Sigmoid colon (tissue), 4 donors: Measurements from ENCODE around the gene G3BP1.

ENCODE experiments used
- CTCF ChIP-seq, 4 experiments: fragments of 450-650 bp in 3 of 4; fragments of 200-600 bp in 1 of 4; IDR thresholded peaks; one replicate each; pipeline ENCODE4 v1.5.1; 2016 to 2019; ENCODE audit warnings: antibody characterized with exemption in 4 of 4, mild to moderate bottlenecking in 3 of 4, moderate library complexity in 2 of 4
- POLR2A ChIP-seq, 2 donors: fragments of 450-650 bp; IDR thresholded peaks; one replicate each; pipeline ENCODE4 v1.6.1; 2016; ENCODE audit warnings: antibody characterized with exemption in 2 of 2, mild to moderate bottlenecking in 2 of 2, moderate library complexity in 2 of 2
- POLR2AphosphoS5 ChIP-seq, 4 donors: sonication (generic); formaldehyde crosslinking; IDR thresholded peaks; one replicate each; pipeline ENCODE4 v1.6.1; 2017; ENCODE audit warnings: antibody characterized with exemption in 4 of 4

- TF ChIP-seq CTCF (IDR thresholded peaks at IDR 0.05) (no peak), POLR2AphosphoS5 (IDR thresholded peaks at IDR 0.05) (no peak), POLR2A (IDR thresholded peaks at IDR 0.05) (no peak)
Measured at GRCh38 chr5:151755383-151755782, 16.4 kb upstream of the G3BP1 start.
